Hematopoietic multipotent progenitor cell treated with erythropoietin and hydrocortisone succinate and interleukin-3 and kit ligand, for 15 days (in vitro differentiated cells): Measurements from ENCODE around the gene RDH5.

ENCODE experiments used
- DNase-seq: peaks from one replicate; pipeline ENCODE4 v3.0.0-alpha.2; 2015; ENCODE audit warnings: low spot score

Gene RDH5

GRCh38 chr12:55696141-55696540, 24.1 kb upstream of the RDH5 start:
- DNase-seq: no peak

GRCh38 chr12:55696796-55697462, 23.3 kb upstream of the RDH5 start:
- no peak for DNase-seq

GRCh38 chr12:55697686-55698085, 22.5 kb upstream of the RDH5 start:
- DNase-seq: no peak

GRCh38 chr12:55698241-55698955, 21.8 kb upstream of the RDH5 start:
- DNase-seq: no peak

- no peak for DNase-seq
Observed at GRCh38 chr12:55698965-55699364, 21.2 kb upstream of the RDH5 start.

GRCh38 chr12:55699471-55700055, 20.6 kb upstream of the RDH5 start:
- no peak for DNase-seq

- DNase-seq: no peak
Observed at GRCh38 chr12:55700255-55701018, 19.8 kb upstream of the RDH5 start.

- DNase-seq: no peak
Observed at GRCh38 chr12:55702861-55703260, 17.3 kb upstream of the RDH5 start.

- no peak for DNase-seq
Observed at GRCh38 chr12:55703288-55703687, 16.9 kb upstream of the RDH5 start.

- no peak for DNase-seq
Observed at GRCh38 chr12:55703901-55704761, 16.1 kb upstream of the RDH5 start.

GRCh38 chr12:55704824-55705718, 15.1 kb upstream of the RDH5 start:
- DNase-seq: no peak

- no peak for DNase-seq
Observed at GRCh38 chr12:55705782-55706402, 14.3 kb upstream of the RDH5 start.

- DNase-seq: no peak
Observed at GRCh38 chr12:55706568-55707218, 13.5 kb upstream of the RDH5 start.

- no peak for DNase-seq
Observed at GRCh38 chr12:55707219-55707671, 12.9 kb upstream of the RDH5 start.

GRCh38 chr12:55707841-55708694, 12.1 kb upstream of the RDH5 start, which contains the start of gene ITGA7:
ITGA7 (minus strand) TSS chr12:55707904; CDS start chr12:55707682, 222 bp downstream.
- no peak for DNase-seq

GRCh38 chr12:55708695-55709233, 11.4 kb upstream of the RDH5 start:
- no peak for DNase-seq

- no peak for DNase-seq
Observed at GRCh38 chr12:55711786-55712553, 8.2 kb upstream of the RDH5 start.
